HG03457 (cell line): ENCODE data around the gene DTX2.
A peak's percentile ranks its signal among the peaks of the same experiment; 100 is the strongest.
"Not testable (repeated sequence)": the region's sequence is repeated elsewhere in the genome, so short reads cannot be mapped to it uniquely, and the experiment has no call there.

ENCODE experiments used
- ATAC-seq: cut with Tn5 transposase; IDR thresholded peaks from one replicate; pipeline ENCODE4 v1.9.1; 2021; ENCODE audit warnings: moderate number of reproducible peaks; ENCODE audit not compliant: unreplicated experiment

Gene DTX2

DNA sequence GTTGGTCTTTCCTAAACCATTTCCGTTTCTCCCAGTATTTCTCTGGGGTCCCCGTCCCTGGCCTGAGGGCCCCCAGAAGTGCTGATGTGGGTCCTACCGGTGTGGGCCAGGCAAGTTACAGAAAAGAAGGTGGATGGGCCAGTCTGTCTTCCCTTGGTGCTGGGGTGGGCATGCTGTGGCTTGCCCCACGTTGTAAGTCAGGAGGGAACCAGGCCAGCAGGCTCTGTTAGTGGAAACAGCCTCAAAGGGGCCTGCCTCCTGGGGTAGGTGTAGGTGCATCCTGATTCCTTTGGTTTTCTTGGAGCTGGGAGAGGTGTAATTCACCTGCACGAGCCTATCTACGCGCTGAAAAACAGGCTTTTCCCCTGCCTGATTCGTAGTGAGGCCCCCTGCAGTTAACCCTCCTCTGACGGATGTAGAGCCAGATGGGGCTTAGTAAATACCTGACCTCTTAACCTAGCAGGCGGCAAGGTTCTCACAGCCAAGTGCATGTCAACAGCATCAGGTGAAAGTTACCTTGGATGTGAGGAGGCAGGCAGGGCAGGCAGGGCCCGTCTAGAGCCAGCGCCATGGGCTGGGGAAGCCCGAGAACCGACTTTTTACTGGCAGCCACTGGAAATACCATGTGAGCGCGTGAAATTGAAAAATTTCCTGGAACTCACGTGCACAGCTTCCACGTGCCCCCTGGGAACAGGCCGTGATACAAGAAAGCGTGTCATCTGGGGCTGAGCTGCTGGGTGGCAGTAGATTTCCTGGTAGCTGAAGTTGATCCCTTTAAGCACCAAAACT lies 24.5 kb downstream of the DTX2 start:
- not testable (repeated sequence) for ATAC-seq

DNA sequence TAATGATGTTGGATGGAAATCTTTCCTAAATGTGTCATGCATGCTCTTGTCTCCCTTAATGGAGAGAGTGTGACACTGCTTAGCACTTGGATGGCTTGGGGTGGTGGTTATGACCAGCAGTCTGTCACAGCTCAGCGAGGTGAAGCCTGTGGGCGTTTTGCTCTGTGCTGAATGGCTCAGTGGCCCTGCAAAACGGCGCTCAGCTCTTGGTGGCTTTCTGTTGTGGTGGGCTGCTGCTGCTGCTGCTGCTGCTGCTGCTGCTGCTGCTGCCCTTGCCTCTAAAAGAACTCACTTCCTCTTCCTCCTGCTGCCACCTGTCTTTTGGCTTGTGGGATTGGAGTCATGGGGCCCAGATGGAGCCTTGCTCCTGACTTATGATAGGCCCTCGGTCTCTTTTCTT lies 25.1 kb downstream of the DTX2 start:
- ATAC-seq, result peak; percentile 97

DNA sequence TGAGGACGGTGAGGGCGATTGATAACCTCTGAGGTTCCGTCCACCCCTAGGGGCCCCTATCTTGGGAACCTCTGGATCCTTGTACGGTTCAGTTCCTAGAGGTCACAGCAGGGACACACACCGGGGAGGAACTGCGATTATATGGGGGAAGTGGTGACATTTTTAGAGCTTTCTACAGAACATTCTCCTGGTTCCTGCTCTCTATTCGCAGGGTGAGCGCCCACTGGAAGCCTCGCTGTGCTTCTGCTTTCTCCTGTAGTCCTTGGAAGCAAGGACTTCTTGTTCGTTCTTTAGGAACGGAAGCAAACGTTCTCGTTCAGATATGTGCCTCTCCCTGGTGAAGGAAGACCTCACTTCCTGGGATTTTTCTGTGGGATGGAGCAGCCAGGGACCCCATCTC lies 26.5 kb downstream of the DTX2 start:
- ATAC-seq, result not testable (repeated sequence)

DNA sequence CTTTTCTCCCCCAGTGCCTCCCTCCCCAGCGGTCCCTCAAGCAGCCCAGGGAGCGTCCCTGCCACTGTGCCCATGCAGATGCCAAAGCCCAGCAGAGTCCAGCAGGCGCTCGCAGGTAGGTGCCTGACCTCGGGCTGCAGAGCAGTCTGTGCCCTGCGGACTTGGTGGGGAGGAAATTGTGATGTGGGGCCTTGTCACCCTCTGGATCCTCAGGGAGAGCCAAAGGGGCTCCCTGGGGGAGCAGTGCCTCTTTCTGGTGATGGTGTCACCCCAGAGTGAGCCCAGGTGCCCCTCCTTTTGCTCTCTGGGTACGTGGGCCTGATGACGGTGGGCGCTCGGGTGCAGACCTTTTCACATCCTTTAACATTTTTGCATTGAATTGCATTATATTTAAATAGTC lies 30.6 kb downstream of the DTX2 start:
- ATAC-seq, result not testable (repeated sequence)

DNA sequence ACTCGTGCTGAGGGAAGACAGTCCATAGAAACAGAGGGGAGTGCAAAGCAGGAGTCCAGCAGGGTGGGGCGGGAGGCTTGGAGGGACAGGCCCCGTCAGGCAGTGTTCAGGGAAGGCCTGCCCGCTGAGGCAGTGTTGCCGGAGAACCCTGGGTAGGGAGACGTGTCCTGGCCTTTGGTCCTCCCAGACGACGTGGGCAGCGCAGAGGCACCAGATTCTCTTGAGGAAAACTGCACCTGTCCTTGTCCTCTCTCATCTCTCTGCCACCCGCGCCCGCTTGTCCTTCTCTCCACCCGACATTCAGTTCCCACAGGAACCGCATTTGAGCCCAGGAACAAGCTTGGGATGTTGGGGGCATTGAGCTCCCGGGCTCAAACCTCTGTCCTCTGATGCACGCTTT lies 34.2 kb downstream of the DTX2 start:
- ATAC-seq, result not testable (repeated sequence)

DNA sequence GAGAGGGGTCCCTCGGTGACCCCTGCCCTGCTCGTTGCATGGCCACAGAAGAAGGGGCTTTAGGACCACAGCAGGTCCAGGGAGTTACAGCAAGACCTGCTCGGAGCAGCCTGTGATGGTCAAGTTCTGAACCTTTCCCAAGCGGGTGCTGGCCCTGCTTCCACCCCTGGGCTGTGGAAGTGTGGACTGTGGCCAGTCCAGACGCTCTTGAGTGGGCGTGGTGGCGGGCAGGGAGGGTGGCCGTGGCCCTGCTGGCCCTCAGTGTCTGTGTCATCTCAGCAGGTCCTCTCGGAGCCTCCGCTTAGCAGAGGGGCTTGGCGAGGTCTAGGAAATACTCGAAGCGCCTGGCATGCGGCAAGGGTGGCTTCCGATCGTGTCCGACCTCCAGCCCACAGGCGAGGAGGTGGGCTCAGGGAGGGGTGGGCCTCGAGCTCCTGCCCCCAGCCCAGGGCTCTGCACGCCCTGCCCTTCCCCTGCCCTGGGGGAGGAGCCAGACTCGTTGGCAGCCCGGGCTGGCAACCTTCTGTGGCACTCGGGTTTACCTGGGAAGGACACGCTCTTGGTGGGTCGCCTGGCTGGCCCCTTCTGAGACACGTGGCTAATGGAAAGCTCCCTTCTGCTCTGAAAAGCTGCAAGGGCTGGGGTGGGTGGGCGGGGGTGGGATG lies 36.5 kb downstream of the DTX2 start:
- ATAC-seq, result not testable (repeated sequence)

DNA sequence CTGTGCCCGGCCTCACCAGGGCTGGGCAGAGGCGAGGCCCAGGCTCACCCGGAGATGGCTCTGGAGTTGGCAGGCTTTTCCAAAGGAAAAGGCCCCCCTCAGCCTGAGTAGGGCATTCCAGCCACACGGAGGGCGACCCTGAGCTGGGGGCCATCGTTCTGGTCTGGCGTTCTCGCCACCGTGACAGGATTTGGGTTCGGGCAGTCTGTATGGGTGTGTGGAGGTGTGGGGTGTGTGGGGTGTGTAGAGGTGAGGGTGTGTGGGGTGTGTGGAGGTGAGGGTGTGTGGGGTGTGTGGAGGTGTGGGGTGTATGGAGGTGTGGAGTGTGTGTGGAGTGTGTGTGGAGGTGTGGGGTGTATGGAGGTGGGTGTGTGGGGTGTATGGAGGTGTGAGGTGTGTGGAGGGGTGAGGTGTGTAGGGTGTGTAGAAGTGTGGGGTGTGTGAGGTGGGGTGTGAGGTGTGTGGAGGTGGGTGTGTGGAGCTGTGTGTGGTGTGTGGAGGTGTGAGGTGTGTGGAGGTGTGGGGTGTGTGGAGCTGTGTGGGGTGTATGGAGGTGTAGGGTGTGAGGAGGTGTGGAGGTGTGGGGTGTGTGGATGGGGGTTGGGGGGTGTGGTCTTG lies 37.2 kb downstream of the DTX2 start:
- not testable (repeated sequence) for ATAC-seq

DNA sequence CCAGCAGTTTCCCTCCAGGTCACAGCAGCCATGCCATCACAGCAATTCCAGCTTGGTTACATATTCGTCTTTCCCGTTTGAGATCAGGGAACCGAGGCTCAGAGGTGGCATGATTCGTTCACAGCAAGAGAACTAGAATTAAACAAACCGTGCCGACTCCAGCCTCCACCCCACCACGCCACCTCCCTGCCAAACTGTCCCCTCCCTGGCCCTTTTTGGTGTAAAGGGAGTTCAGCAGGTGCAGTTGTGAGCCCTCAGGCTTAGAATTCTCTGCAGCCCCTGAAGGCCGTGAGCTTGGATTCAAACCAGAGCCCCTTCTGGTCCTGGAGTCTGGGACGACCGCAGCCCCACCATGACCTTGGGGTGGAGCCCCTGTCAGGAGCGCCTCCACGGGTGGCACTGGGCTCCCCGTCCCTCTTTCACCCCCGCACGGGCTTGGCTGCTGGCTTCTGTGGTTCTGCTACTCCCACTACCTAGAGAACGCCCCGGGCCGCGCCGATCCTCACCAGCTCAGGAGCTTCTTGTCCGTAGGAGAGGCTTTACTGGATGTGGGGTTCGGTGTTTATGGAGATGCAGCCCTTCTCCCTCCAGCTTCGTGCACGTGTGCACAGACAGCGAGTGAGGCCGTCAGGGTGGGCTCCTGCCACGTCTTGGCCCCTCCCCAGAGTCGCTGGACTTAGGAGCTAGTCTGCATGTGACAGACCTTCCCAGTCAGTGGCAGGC lies 37.9 kb downstream of the DTX2 start:
- not testable (repeated sequence) for ATAC-seq

DNA sequence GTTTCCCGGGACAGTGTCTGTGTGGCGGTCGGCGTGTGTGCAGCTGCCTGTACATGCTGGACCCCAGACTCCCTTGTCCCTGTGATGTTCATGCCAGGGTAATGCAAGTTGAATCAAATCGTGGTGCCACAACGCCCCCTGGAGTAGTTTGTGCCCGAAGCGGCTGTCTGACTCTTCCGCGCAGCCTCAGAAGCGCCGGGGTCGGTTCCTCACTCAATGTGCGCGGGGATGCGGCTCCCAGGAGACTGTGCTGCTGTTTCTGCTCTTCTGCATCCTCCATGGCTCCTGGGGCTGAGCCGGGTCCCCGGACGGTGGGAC lies 38.4 kb downstream of the DTX2 start:
- not testable (repeated sequence) for ATAC-seq

DNA sequence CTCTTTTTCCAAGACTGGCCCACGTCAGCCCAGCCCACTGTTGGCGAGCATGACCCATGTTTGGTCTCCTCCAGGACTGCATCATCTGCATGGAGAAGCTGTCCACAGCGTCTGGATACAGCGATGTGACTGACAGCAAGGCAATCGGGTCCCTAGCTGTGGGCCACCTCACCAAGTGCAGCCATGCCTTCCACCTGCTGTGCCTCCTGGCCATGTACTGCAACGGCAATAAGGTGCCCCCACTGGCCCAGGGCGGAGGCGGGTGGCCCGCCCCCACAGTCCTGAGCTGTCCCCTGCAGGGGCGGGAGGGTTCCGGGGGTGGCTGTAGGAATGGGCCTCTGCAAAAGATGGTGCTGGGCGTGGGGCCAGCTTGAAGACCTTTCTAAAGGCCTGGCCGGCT lies 40.7 kb downstream of the DTX2 start:
- not testable (repeated sequence) for ATAC-seq

DNA sequence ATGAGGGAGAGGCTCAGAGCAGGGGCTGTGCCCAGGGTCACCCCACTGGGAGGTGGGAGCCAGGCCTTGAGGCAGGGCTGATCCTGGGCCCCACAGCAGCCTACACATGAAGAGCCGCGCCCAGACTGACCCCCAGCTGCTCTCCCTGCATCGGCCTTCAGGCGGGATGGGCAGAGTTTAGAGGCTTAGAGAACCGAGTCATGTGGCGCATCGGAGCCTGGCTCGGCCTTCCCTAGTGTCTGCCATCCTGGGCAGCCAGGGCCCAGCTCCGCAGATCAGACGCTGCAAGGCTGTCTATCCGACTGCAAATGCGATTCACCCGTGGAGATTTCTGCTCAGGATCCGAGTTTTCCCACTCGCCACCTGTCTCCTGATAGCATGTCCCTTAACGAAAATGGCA lies 41.3 kb downstream of the DTX2 start:
- ATAC-seq, result not testable (repeated sequence)

DNA sequence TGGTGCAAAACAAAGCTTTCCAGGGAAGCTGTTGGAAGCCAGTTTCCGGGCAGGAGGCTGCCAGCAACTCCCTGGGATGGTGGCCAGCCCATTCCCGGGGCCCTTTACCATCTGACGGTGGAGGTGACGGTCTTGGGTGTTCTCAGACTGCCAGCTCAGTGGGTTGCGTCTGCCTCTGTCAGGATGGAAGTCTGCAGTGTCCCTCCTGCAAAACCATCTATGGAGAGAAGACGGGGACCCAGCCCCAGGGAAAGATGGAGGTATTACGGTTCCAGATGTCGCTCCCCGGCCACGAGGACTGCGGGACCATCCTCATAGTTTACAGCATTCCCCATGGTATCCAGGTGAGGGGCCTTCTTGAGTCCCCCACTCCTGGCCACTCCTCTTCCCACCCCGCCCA lies 41.7 kb downstream of the DTX2 start:
- not testable (repeated sequence) for ATAC-seq

DNA sequence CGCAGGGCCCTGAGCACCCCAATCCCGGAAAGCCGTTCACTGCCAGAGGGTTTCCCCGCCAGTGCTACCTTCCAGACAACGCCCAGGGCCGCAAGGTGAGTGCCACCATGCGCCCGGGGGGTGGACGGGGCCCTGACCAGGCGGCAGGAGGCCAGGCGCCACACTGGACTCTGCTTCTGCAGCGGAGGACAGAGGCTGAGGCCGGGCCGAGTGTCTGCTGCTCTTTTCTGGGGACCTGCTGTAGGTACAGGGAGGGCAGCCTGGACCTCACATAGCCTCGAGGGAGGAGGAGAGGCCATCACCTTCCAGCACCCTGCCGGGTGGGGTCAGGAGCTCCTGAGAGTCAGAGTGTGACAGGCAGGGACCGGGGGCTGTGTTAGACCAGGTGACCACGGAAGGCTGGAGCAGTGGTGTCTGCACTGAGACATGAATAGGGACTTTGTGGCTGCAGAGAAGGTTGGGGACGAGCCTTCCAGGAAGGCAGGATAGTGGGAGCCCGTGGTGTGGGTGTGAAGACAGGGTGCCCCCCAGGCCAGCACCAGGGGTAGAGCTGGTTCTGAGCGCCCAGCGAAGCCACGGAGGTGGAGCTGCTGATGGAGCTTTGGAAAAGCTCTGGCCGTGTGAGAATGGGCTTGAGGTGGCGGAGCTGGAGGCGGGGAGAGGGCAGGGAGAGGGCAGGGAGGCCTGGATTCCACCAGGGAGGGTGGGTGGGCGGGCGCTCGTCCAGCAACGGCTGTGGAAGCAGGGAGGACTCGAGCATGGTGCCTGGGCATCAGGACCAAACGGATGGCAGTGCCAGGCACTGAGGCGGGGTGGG lies 43.0 kb downstream of the DTX2 start:
- not testable (repeated sequence) for ATAC-seq

DNA sequence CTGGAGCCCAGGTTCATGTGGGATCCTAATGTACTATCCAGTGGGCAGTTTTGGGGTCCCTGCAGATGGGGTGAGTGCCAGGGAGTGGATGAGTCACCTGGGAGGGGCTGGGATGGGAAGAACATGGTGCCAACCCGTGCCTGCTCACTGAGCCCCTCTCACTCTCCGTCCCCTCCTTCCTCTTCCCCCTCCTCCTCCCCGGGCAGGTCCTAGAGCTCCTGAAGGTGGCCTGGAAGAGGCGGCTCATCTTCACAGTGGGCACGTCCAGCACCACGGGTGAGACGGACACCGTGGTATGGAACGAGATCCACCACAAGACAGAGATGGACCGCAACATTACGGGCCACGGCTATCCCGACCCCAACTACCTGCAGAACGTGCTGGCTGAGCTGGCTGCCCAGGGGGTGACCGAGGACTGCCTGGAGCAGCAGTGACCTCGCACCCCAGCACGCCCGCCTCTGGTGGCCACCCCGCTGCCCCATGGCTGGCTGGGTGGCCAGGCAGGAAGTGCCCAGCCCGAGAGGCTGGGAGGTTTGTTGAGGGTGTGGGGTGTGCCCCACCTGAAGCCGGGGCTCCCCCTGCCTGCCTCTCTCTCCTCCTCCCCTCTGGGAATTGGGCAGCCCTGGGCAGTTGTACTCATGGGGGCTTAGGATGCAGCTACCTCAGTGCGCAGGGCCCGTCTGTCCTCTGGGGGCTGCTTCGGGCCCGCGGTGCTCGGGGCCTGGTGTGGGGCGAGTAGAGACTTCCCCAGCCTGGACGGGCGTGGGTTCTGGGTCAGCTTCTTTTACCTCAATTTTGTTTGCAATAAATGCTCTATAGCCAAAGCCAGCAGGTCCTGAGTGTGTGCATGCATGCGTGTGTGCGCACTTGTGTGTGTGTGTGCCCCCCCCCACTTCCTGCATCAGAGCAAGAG lies 43.9 kb downstream of the DTX2 start:
- no peak for ATAC-seq

DNA sequence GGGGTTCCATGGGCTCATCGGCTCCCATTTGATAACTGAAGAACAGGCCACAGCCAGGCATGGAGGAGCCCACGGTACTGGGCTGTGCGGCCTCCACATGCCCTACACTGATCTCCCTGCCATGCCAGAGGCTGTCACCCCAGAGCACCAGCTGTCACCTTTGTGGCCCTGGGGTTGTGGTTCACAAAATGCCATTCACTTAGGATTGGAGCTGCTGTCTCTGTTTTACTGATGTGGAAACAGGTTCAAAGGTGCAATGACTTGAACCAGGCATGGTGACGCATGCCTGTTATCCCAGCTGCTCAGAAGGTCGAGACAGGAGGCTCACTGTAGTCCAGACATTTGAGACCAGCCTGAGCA lies 44.6 kb downstream of the DTX2 start:
- no peak for ATAC-seq

DNA sequence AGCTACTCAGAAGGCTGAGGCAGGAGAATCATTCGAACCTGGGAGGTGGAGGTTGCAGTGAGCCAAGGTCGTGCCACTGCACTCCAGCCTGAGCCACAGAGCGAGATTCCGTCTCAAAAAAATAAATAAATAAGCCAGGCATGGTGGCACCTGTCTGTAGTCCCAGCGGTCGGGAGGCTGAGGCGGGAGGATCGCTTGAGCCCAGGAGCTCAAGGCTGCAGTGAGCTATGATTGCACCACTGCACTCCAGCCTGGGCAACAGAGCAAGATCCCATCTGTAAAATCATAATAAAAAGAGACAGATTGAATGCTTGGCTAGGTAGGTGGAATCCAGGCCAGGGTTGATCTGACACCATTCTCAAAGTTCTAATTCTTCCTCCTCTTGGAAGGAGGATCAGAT lies 45.1 kb downstream of the DTX2 start:
- not testable (repeated sequence) for ATAC-seq

DNA sequence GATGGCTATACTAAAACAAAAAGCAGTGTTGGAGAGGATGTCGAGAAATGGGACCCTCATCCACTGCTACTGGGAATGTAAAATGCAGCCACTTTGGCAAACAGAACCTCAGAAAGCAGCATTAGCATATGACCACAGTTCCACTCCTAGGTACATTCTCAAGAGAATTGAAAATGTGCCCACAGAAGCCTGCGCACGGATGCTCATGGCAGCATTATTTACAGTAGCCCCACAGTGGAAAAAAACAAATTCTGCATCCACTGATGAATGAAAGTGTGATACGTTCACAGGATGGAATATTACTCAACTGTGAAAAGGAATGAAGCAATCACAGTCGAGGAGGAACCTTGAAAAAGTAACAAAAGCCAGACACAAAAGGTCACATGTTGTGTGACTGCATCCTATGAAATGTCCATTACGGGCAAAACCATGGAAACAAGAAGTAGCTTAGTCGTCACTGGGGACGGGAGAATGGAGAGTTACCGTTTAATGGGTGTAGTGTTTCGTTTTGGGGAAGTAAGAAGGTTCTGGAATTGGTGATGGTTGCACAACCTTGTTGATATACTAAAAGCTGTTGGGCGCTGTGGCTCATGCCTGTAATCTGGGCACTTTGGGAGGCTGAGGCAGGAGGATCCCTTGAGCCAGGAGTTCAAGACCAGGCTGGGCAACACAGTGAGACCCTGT lies 46.4 kb downstream of the DTX2 start:
- ATAC-seq, result no peak

DNA sequence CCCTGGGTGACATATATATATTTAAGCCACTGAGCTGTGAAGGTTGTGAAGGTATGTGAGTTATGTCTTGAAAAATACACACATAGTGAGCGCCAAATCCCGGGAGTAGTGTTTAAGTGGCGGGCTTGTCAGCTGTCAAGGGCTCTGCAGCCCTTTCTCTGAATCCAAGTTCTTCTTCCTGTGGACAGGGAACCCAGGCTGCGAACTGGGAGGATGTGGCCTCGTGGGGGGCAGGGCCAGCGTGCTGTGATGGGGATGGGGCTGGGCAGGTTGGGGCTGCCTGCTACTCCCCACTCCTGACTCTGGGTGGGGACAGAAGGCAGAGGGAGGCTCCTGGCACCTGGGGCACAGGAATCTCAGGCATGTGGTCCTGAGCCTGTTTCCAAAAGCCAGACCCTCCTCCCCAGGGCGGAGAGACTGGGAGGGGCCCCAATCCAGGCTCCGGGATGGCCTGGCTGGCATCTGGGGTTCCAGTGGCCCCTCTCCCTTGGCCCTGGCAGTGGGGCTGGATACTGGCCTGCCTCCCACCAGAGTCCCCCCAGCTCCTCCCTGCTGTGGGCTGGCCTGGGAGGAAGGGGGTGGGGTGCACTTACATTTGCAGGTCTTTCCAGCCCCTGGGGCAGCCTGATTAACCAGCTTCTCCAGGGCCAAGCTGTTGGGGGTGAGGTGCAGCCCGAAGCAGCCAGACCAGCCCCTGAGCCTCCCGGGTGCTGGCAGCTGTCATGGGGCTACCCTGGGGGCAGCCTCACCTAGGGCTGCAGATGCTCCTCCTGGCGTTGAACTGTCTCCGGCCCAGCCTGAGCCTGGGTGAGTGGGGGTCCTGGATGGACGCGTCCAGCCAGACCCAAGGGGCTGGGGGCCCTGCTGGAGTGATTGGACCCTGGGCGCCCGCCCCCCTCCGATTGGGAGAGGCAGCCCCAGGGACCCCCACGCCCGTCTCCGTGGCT lies 48.7 kb downstream of the DTX2 start, which contains the start of gene UPK3B:
UPK3B (plus strand) TSS at position 622 of the 947 bp plus-strand sequence; CDS start at position 723, 101 bp downstream.
- ATAC-seq, result no peak
